ENCODE results near the gene ABTB2. TPM values are rescaled to one million over a fixed set of nuclear protein-coding genes. Genes with fewer than 3 reads are reported as not detected.

Gene ABTB2
- total and polyA plus RNA-seq, 9 of the 15 experiments (the other 6 are each of a cell fraction or from before 2014, with no cell fraction given), result 0.03 to 0.18 (median 0.12) TPM; not detected in 2

DNA sequence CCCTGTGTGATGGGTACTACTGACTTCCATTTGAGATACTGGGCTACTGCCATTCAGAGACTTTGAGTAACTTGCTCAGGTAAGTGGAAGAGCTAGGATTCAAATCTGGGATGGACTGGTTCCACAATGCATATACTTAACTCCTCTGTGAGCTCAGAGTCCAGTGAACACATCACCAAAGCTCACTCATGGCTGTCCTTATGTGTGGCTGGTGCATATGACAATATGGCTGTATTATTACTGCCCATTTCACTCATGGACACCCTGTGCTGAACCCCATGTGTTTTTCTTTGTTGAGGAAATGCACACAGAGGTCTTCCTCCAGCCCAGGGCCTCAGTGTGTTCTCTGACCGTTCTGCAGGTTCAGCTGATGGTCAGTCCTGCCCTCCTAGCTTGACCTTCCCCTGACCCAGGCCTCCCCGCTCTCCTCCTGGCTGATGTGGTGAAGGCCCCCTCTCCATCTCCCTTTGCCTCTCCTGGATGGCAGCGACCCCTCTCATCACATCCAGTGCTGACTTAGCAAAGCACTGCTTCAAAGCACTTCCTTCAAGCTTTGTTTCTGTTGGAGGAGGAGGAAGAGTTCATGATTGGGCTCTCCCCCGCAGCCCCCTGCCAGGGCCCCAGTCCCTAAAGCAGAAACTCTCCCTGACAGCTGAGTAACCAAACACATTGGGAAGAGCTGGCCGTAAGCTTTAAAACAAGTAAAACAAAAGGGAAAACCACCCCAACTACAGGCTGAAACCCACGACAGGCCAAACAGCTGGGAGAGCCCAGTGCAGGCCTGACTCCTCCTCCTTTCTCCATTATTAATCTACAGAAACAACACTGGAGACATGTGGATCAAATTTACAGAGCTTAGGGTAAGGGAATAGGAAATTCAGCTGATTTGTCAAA, 151.2 kb downstream of the ABTB2 start:
- intact Hi-C loops (cut with micrococcal nuclease), result no loop called here
- Histone ChIP-seq H2AFZ (ENCODE audit: low read depth, low read length) (no peak overlapping the region), H3K27me3 (ENCODE audit: control insufficient read depth in 2 of 2, insufficient read depth in 2 of 2, low read length in 2 of 2) (peaks cover 16 to 34% of the 10 kb centered on the region in 2 experiments; a peak in 4 of 5 replicates), H3K79me2 (ENCODE audit: control insufficient read depth, insufficient read depth, low read length) (no peaks in the 10 kb centered on the region; the same call in 2 of the 3 replicates), H4K20me1 (replicated peaks; ENCODE audit: control insufficient read depth, insufficient read depth, low read length) (0 out of 2 replicates have a peak, but pooled peaks cover 7% of the 10 kb centered on the region), H3K4me2 (ENCODE audit: insufficient read depth, low read length) (no peak overlapping the region), H3K27ac (ENCODE audit: extremely low read depth, low read depth, low read length) (no peak overlapping the region), H3K9me1 (ENCODE audit: control insufficient read depth, insufficient read depth, low read length) (no peaks in the 10 kb centered on the region), H3K36me3 (ENCODE audit: control insufficient read depth, insufficient read depth, low read length) (no peaks in the 10 kb centered on the region), H3K9ac (ENCODE audit: insufficient read depth in 1 of 2, low read depth in 2 of 2, low read length in 2 of 2) (no peak overlapping the region), H3K4me3 (no peak overlapping the region), H3K4me1 (replicated peaks in 1 of 2; ENCODE audit: control insufficient read depth in 2 of 2, insufficient read depth in 2 of 2, low read length in 2 of 2) (peaks cover 0 to 9% of the 10 kb centered on the region in 2 experiments; a peak in 3 of 5 replicates), H3K9me3 (replicated peaks; ENCODE audit: control insufficient read depth, insufficient read depth, low read depth, low read length) (no peaks in the 10 kb centered on the region)
- no TSS peak for BruUV-seq (replicated peaks)
- in situ Hi-C loops (cut with MboI), result no loop called here
- ChIA-PET POLR2A (interaction anchor here (0.8 to 1.0 kb wide), 3 partner anchors 10 to 25 kb away, joined by 3 to 4 read pairs (median 3); no protein-coding TSS in a partner anchor), CTCF (ENCODE audit: low intra/inter-chr PET ratio) (no interaction called here)
- FAIRE-seq (no peak), DNase-seq (ENCODE audit: extremely low read depth in 1 of 4, low spot score in 3 of 4) (no peak), ATAC-seq (no peak)
- TF ChIP-seq, protein P1, sequence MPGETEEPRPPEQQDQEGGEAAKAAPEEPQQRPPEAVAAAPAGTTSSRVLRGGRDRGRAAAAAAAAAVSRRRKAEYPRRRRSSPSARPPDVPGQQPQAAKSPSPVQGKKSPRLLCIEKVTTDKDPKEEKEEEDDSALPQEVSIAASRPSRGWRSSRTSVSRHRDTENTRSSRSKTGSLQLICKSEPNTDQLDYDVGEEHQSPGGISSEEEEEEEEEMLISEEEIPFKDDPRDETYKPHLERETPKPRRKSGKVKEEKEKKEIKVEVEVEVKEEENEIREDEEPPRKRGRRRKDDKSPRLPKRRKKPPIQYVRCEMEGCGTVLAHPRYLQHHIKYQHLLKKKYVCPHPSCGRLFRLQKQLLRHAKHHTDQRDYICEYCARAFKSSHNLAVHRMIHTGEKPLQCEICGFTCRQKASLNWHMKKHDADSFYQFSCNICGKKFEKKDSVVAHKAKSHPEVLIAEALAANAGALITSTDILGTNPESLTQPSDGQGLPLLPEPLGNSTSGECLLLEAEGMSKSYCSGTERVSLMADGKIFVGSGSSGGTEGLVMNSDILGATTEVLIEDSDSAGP (CRISPR knock-in tag; IDR thresholded peaks at IDR 0.05), result no peak
- TF ChIP-seq HDAC6 (IDR thresholded peaks at IDR 0.05; ENCODE audit: low read depth, low read length) (no peak), NCOR1 (IDR thresholded peaks at IDR 0.05) (no peak), ZNF253 (CRISPR knock-in tag; conservative IDR thresholded peaks at IDR 0.05) (no peak), ZNF583 (CRISPR knock-in tag; IDR thresholded peaks at IDR 0.05) (no peak), ZNF644 (tag; IDR thresholded peaks at IDR 0.05; ENCODE audit: low read depth) (no peak), POLR2AphosphoS5 (IDR thresholded peaks at IDR 0.05; ENCODE audit: control insufficient read depth, insufficient read depth, low read depth, low read length) (no peak), NCOA4 (IDR thresholded peaks at IDR 0.05; ENCODE audit: partially characterized antibody) (no peak), HNRNPH1 (optimal IDR thresholded peaks at IDR 0.05; ENCODE audit: low read depth, low read length) (no peak)
- TF ChIP-seq, protein P2, sequence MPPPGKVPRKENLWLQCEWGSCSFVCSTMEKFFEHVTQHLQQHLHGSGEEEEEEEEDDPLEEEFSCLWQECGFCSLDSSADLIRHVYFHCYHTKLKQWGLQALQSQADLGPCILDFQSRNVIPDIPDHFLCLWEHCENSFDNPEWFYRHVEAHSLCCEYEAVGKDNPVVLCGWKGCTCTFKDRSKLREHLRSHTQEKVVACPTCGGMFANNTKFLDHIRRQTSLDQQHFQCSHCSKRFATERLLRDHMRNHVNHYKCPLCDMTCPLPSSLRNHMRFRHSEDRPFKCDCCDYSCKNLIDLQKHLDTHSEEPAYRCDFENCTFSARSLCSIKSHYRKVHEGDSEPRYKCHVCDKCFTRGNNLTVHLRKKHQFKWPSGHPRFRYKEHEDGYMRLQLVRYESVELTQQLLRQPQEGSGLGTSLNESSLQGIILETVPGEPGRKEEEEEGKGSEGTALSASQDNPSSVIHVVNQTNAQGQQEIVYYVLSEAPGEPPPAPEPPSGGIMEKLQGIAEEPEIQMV (tag; conservative IDR thresholded peaks at IDR 0.05; ENCODE audit: low read depth), result no peak
- WGBS (ENCODE audit: insufficient coverage, low coverage, missing lambda C conversion rate), result 15% methylated on average over 6 of the region's 6 CpGs

Data from K562 (cell line).